Esophagus (tissue), 2 donors: Measurements from ENCODE around the gene GPR183. TPM values are rescaled to one million over a fixed set of nuclear protein-coding genes. Genes with fewer than 3 reads are reported as not detected.

Experiments used
- H3K27ac ChIP-seq, 2 donors: one replicate each; pipeline ENCODE4 v1.5.1; 2013; ENCODE audit warnings: low read depth in 2 of 2, mild to moderate bottlenecking in 2 of 2, inconsistent platforms in 1 of 2, low read length in 1 of 2, moderate library complexity in 1 of 2
- H3K27me3 ChIP-seq, 2 donors: one replicate each; pipeline ENCODE4 v1.6.1; 2013; ENCODE audit warnings: low read length in 2 of 2, control low read depth in 1 of 2, mild to moderate bottlenecking in 1 of 2; ENCODE audit not compliant: insufficient read depth in 2 of 2, control insufficient read depth in 1 of 2
- H3K36me3 ChIP-seq, 2 donors: one replicate each; pipeline ENCODE4 v1.6.1; 2013; ENCODE audit warnings: low read length in 1 of 2; ENCODE audit not compliant: control insufficient read depth in 2 of 2, insufficient read depth in 2 of 2
- H3K4me1 ChIP-seq, 2 donors: one replicate each; pipeline ENCODE4 v1.6.1; 2013; ENCODE audit warnings: low read length in 1 of 2; ENCODE audit not compliant: control insufficient read depth in 2 of 2, insufficient read depth in 2 of 2
- H3K4me3 ChIP-seq, 2 donors: one replicate each; pipeline ENCODE4 v1.5.1; 2013; ENCODE audit warnings: low read length in 2 of 2, mild to moderate bottlenecking in 2 of 2, low read depth in 1 of 2, moderate library complexity in 1 of 2
- H3K9me3 ChIP-seq, 2 donors: one replicate each; pipeline ENCODE4 v1.6.1; 2013; ENCODE audit warnings: mild to moderate bottlenecking in 2 of 2, low read depth in 1 of 2, low read length in 1 of 2, moderate library complexity in 1 of 2; ENCODE audit not compliant: control insufficient read depth in 2 of 2, insufficient read depth in 1 of 2
- WGBS, 2 donors: extraction: QIAGEN DNeasy Blood & Tissue Kit; methylation state at CpG; one replicate each; pipeline ENCODE4 v1.1.7; 2013; 5-methylcytosine and 5-hydroxymethylcytosine counted together
- polyA plus RNA-seq, 2 donors: library from polyadenylated mRNA; stranded (reverse); fragments of 200-250 nt; gene quantifications; one replicate each; pipeline ENCODE4 v1.2.3, GENCODE V29; 2013
- donor health status: healthy with polysubstance abuse.
- donor health status: Bipolar disorder and iron deficiency.

The GPR183 gene
- polyA plus RNA-seq, 2 donors, result 1.5 to 2.2 TPM

DNA sequence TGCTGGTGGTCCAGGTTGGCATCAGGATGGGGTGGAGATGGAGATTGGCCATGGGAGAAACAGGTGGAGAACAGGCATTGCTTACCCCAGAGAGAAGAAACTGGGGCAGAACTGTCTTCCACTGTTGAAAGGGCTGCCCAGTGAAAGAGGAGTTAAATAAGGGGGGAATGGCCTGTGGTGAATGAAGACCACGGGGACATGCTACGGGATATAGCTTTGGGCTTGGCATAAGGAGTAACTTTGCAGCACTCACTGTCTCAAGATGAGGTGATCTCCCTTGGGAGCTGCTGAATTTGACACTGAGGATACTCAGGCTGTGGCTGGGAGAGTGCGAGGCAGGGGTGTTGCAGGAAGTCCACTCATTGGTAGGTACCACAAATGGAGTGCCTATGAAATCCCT is 38.4 kb downstream of the GPR183 start:
- H3K27ac ChIP-seq, result peak overlapping the region in 1 of 2 donors; percentile 1
- WGBS, 2 donors, result 85% methylated on average over 3 of the region's 3 CpGs
- peaks cover 0 to 3% of the 10 kb centered on the region in 2 donors for H3K9me3 ChIP-seq
- no peaks in the 10 kb centered on the region for H3K27me3 ChIP-seq
- peaks cover 0 to 5% of the 10 kb centered on the region in 2 donors for H3K36me3 ChIP-seq
- no peak overlapping the region for H3K4me3 ChIP-seq
- no peaks in the 10 kb centered on the region for H3K4me1 ChIP-seq

DNA sequence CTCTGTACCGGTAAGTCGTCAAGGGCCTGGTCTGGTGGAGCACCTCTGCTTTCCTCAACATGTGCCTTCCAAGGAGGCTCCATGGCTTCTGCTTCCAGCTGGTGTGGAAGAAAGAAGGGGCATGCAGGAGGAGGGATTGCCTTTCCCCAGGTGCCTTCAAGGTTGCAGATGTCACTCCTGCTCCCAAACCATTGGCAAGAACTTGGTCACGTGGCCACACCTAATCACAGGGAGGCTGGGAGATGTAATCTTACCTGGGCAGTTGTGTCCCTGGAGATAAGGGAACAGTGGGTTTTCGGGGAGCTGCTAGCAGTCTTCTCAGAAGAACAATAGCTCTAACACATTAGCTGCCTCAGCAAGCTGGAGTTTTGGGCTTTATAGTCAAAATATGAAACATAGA is 39.3 kb downstream of the GPR183 start:
- 91 to 93% methylated on average over 4 of the region's 4 CpGs for WGBS, 2 donors
- Histone ChIP-seq H3K4me3 (no peak overlapping the region), H3K27ac (no peak overlapping the region), H3K9me3 (peaks cover 0 to 3% of the 10 kb centered on the region in 2 donors), H3K27me3 (no peaks in the 10 kb centered on the region), H3K36me3 (peaks cover 0 to 5% of the 10 kb centered on the region in 2 donors), H3K4me1 (no peaks in the 10 kb centered on the region)

DNA sequence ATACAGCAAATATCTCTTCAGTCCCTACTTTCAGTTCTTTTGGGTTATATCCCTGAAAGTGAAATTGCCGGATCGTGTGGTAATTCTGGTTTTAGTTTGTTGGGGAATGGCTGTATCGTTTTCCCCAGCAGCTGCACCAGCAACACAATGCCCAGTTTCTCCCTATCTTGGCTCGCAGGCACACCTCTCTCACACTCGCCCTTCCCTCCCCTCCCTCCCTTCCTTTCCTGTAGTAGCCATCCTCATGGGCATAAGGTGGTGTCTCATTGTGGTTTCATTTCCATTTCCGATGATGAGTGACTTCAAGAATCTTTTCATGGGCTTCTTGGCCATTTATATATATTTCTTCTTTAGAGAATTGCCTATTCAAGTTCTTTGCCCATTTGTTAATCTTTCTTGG is 40.4 kb downstream of the GPR183 start:
- Histone ChIP-seq H3K27ac (no peak overlapping the region), H3K4me3 (no peak overlapping the region), H3K27me3 (no peaks in the 10 kb centered on the region), H3K4me1 (no peaks in the 10 kb centered on the region), H3K9me3 (no peaks in the 10 kb centered on the region), H3K36me3 (peaks cover 0 to 5% of the 10 kb centered on the region in 2 donors)
- WGBS, 2 donors, result 93% methylated on average over 6 of the region's 6 CpGs

DNA sequence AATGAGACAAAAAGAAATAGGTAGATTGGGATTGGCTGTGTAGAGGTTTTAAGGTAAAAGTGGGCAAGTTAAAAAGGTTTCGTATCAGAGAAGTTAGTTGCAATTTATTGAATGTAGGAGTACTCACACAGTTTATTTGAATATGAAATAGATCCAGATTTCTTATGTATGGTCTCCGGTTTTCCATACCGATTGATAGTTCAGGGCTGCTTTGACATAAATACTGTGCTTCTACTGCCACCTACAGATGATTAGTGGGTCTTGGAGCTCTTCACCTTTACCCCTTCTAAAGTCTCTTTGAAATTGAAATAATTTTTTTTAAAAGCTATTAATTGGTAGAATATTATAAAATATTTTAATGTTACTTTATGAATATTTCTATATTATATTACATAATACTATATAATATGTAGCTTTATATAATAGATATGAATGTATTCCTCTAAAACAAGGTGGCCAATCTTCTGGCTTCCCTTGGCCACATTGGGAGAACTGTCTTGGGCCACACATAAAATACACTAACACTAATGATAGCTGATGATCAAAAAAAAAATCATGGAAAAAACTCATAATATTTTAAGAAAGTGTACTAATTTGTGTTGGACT is 41.3 kb downstream of the GPR183 start:
- H3K4me1 ChIP-seq, result no peaks in the 10 kb centered on the region
- no peaks in the 10 kb centered on the region for H3K27me3 ChIP-seq
- 26% methylated on average over 3 of the region's 3 CpGs for WGBS, 2 donors
- no peaks in the 10 kb centered on the region for H3K9me3 ChIP-seq
- no peak overlapping the region for H3K4me3 ChIP-seq
- peaks cover 0 to 5% of the 10 kb centered on the region in 2 donors for H3K36me3 ChIP-seq
- H3K27ac ChIP-seq, result no peak overlapping the region

DNA sequence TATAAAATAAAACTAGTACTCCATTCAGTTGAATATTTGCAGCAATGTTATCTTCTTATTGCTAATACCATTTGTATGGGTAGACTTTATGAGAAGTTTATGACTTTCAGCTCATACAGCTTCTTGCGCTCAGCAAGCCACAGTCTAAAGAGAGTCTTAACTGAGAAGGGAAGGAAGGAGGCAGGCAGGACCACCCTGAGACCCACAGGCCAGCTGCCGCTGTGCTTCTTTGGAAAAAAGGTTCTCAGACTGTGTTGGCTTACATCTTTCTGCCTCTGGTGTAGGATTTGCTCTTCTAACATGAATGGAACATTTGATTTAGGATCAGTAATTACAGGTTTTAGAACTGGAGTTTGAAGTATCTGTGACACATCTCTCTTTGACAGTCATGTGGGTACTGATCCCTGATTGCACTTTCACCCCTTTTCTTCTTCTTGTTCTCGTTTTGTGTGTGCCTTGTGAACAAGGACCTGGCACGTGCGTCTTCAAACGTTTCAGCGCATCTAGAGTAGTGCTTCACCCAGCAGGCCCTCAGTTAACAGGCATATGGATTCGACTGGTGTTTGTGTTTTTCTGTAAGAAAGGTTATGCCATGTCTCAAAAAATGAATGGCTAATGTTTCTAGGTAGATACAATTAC is 41.9 kb downstream of the GPR183 start:
- Histone ChIP-seq H3K4me1 (no peaks in the 10 kb centered on the region), H3K4me3 (no peak overlapping the region), H3K27ac (no peak overlapping the region), H3K27me3 (no peaks in the 10 kb centered on the region), H3K36me3 (peaks cover 0 to 5% of the 10 kb centered on the region in 2 donors), H3K9me3 (no peaks in the 10 kb centered on the region)
- WGBS, 2 donors, result 71 to 75% methylated on average over 8 of the region's 8 CpGs

DNA sequence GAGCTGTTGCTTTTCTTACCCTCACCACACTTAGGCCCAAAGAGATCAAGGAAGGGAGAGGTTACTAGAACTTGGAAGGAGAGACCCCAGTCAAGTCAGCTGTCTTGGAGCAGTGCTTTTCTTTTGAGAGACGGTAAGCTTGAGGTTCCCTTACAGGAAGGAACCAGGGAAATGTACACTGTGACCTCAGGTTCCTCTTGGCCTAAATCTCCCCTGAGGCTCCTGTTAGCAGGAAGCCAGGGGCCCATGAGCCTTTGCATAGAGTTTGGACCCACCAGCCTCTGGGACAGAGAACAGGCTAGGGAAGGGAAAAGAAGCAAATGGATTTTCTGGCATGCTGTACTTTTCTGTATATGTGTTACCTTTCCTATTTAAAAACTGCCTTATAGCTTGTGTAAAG is 43.1 kb downstream of the GPR183 start:
- Histone ChIP-seq H3K9me3 (no peaks in the 10 kb centered on the region), H3K27me3 (no peaks in the 10 kb centered on the region), H3K4me3 (no peak overlapping the region), H3K36me3 (peaks cover 0 to 5% of the 10 kb centered on the region in 2 donors), H3K4me1 (peaks cover 0 to 2% of the 10 kb centered on the region in 2 donors), H3K27ac (no peak overlapping the region)
- 40 to 58% methylated on average over 1 of the region's 1 CpG for WGBS, 2 donors

DNA sequence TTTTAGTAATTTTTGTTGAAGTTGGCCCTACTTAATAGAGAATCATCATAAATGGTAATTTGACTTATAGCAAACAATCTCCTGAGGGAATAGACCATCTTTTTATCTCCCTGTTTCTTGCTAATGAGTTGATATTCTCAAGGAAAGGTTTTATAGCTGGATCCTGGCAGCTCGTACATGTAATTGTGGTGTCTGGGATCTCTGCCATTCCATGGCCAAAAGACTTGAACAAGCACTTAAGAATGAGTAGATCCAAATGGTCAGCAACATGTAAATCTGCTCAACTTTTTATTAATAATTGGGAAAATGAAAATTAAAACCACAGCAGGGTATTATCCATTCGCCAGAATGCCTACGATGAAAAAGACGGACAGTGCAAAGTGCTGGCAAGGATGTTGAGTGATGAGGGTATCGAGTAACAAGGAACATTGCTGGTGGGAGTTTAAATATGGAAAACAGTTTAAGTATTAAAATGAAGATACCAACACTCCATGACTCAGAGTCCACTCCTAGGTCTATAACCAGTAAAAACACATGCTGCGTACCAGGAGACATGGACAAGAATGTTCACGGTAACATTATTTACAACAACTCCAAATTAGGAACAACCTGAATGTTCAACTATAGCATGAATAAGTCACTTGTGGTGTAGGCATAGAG is 43.9 kb downstream of the GPR183 start:
- H3K4me1 ChIP-seq, result peaks cover 0 to 2% of the 10 kb centered on the region in 2 donors
- peaks cover 0 to 5% of the 10 kb centered on the region in 2 donors for H3K36me3 ChIP-seq
- no peaks in the 10 kb centered on the region for H3K27me3 ChIP-seq
- H3K9me3 ChIP-seq, result no peaks in the 10 kb centered on the region
- WGBS, 2 donors, result 88% methylated on average over 7 of the region's 7 CpGs
- H3K4me3 ChIP-seq, result no peak overlapping the region
- no peak overlapping the region for H3K27ac ChIP-seq

DNA sequence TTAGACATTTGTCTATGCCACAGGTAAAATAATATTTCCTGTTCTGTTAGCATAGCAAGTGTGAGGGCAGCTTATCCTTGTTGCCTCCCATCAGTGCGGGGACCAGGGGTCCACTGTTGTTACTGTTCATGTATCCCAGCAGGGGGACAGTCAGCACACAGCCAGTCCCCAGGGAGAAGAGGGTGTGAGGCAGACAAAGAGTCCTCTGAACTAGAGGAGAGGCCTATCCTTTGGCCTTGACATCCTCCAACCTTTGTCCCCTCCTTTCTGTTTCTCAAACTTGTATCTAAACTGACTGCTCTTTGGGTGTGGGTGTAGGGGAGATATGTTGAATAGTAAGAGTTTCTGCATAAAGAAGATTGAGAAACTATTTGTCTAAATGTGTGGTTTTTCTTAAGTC is 46.1 kb downstream of the GPR183 start:
- Histone ChIP-seq H3K27ac (no peak overlapping the region), H3K4me3 (no peak overlapping the region), H3K9me3 (no peaks in the 10 kb centered on the region), H3K4me1 (peaks cover 0 to 2% of the 10 kb centered on the region in 2 donors), H3K27me3 (no peaks in the 10 kb centered on the region), H3K36me3 (no peaks in the 10 kb centered on the region)
- 95% methylated on average over 1 of the region's 1 CpG for WGBS, 2 donors

DNA sequence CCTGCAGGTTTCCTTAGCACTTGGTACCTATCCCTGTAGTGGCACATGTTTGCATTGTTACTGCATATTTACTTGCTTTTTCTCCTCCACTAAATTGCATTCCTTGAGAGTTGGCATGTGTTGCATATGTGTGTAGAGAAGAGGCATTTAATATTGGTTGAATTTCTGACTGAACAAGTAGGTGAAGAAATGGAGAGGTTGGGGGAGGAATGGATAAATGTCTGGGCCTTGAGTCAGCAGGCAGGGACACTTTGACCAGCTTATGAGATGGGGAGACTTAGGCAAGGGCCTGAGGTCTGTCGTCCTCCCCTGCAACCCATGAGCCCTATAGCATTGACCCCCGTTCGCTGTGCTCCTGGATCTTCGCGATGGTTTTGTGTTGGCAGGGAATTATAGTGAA is 47.0 kb downstream of the GPR183 start:
- Histone ChIP-seq H3K27me3 (no peaks in the 10 kb centered on the region), H3K27ac (no peak overlapping the region), H3K36me3 (peaks cover 0 to 1% of the 10 kb centered on the region in 2 donors), H3K4me1 (peaks cover 0 to 2% of the 10 kb centered on the region in 2 donors), H3K9me3 (no peaks in the 10 kb centered on the region), H3K4me3 (no peak overlapping the region)
- 75 to 83% methylated on average over 5 of the region's 5 CpGs for WGBS, 2 donors
